ENCODE data around the gene SLC39A3.
A peak's percentile ranks its signal among the peaks of the same experiment; 100 is the strongest.

Gene SLC39A3

DNA sequence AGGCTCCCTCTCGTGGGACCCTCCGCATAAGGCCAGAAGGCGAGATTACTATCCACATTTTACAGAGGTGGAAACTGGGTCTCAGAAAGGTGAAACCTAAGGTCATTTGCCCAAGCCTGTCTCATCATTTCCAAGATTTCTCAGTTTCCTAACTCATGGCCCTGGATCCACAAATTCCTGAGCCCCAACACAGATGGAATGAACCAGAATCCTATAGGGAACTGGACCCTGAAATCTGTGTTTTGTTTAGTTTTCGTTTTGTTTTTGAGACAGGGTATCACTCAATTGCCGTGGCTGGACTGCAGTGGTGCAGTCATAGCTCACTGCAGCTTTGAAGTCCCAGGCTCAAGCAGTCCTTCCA is 36.8 kb downstream of the SLC39A3 start:
- no peak for DNase-seq (ENCODE audit: low read depth)

DNA sequence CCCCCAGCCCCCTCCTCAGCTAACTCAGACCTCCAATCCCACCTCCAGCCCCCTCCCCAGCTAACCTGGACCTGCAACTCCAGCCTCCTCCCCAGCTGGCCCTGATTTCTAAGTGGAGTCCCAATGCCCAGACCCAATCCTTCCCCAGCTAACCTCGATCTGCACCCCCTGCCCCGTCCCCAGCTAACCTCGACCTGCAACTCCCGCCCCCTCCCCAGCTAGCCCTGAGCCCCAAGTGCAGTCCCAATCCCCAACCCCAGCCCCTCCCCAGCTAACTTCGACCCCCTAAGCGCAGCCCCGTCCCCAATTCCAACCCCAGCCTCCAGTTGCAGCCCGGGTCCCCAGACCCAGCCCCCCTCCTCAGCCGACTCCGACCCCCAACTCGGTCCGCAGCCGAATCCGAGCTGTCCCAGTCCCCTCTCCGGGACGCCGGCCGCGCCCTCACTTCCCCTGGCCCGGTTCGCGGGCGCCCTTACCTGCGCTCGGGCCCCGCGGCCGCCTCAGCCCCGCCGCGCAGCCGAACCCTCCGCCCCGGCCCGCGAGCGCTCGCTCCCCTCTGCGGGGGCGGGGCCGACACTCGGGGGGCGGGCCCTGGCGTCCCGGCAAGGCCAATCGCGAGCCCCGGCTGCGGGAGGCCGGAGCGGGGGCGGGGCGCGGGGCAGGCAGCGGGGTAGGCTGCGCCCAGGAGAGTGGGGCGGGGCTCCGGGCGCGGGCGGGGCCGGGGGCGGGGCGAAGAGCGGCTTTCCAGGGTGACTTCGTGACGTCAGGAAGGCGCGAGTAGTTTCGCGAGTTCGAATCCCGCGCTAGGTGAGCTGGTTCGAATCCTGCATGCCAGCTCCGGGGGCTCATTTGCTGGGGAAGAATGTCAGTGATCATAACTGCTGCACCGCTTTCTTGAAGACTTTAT is 37.4 kb downstream of the SLC39A3 start, which contains the start of gene GNG7:
TSS of gene GNG7 (minus strand) at position 525 of the 907 bp plus-strand sequence. CDS start 182,006 bp downstream, outside the sequence.
- DNase-seq (ENCODE audit: low read depth): peak; percentile 94

DNA sequence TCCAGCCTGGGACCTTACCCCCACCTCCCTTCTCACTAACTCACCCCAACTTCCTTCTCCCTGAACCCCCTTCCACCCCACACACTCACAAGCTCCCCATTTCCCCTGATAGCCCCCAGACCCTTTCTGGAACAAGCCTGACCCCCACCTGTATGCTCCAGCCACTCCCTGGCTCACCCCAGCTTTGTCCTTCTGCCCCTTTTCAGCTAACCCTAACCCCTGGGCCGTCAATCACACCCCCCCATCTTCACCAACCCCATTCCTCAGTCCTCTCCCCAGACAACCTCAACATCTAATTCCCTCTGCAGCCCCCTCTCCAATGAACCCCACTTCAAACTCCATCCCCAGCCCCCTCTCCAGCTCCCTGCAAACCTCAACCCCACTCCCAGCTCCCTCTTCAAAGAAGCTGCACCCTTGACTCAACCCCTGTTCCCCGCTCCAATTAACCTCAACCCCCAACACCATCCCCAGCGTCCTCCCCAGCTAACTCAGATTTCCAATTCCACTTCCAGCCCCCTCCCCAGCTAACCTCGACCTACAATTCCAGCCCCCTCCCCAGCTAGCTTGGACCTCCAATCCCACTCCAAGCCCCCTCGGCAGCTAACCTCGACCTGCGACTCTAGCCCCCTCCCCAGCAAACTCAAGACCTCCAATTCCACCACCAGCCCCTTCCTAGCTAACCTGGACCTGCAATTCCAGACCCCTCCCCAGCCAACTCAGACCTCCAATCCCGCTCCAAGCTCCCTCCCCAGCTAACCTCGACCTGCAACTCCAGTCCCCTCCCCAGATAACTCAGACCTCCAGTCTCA is 38.3 kb downstream of the SLC39A3 start:
- no peak for DNase-seq (ENCODE audit: low read depth)

DNA sequence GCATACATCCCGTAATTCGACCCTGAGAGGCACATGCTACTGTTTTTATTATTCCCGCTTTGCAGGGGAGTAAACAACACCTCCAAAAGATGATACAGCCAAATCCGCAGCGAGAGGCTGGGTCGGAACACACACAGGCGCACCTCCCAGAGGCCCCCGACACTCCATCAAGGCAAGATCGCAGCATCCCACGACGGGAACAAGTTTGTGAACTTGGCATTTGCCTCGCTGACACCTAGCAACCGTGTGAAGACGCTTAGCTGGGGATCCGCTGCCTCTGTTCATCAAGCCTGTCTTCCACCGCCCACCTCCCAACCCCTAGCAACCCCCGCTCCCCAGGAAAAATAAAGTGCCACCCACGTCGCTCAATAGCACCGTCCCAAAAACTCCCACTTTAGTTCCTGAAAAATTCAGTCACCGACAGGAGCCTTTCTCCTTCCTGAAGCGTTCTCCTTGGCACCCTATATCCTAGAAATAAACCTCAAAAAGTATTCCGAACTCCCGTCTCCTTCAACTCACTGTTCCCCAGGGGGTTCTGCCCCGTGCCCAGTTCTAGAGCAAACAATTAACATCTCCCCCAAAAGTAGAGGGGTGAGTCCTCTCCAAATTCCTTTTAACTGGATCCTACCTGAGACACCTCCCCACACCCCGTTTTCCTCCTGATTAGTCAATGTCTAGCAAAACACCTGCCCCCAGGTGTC is 39.0 kb downstream of the SLC39A3 start:
- no peak for DNase-seq (ENCODE audit: low read depth)

DNA sequence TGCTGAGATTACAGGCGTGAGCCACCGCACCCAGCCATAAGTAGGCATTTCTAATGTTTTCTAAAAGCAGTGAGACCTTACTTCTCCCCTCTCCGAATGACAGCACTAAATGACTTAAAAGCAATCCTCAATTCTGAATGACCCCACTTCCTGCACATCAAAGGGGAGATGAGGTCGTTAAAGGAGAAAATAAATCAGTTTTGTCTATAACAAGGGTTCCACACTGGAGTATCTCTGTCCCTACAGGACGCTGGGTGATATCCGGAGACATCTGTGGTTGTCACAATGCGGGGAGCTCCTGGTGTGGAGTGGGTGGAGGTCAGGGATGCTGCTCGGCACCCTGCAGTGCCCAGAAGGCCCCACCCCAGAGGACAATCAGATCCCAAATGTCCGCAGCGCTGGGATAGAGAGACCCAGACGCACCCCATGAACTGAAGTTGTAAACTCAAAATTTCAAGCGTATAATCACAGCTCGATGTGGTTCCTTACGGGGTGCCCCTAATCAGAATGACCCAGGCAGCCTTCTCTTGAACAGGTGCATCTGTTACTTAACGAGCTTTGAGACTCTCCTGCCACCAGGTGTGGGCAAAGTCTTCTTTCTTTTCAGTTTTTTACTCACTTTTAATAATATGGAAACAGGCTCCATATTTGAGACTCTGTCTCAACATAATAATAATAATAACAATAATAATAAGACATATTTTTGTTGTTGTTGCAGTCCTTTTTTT is 40.2 kb downstream of the SLC39A3 start:
- DNase-seq (ENCODE audit: low read depth): no peak

DNA sequence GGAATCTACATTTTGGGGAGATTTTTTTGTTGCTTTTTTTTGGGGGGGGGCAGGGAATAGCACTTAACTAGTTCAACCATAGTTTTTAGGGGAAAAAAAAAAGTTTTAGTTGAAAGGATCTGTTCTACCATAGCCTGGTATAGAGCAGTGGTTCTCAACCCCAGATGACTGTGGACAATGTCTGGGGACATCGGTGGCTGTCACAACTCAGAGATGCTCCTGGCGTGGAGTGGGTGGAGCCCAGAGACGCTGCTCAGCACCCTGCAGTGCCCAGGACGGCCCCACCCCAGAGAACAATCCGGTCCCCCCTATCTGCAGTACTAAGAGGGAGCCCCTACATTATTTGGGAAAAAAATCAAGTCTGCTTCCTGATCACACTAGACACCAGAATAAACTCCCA is 45.6 kb downstream of the SLC39A3 start:
- DNase-seq (ENCODE audit: low read depth): no peak

DNA sequence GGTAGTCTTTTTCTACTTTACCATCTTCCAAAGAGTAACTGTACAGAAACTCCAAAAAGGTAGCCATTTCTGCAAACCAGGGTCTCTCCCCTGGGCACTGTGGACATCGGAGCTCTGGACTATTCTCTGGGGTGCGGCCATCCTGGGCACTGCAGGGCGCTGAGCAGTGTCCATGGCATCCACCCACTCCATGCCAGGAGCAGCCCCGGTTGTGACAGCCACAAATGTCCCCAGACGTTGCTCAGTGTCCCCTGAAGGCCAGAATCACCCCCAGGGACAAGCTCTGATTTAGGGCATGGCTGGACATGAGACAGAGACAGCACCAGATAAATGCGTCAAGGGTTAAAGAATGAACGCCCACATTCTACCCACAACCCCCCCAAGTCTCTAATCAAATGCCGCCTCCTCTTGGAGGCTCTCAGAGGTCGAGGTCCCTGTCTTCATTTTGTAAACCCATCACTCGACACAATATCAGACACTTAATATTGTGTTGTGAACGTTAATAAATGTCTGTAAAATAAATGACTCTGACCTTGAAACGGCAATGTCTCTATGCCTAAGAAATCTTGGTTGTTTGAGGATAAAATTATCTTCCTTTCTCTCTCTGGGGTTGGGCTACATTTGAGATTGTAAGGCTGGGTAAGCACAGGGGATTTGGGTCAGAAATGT is 46.2 kb downstream of the SLC39A3 start:
- DNase-seq (ENCODE audit: low read depth): no peak

DNA sequence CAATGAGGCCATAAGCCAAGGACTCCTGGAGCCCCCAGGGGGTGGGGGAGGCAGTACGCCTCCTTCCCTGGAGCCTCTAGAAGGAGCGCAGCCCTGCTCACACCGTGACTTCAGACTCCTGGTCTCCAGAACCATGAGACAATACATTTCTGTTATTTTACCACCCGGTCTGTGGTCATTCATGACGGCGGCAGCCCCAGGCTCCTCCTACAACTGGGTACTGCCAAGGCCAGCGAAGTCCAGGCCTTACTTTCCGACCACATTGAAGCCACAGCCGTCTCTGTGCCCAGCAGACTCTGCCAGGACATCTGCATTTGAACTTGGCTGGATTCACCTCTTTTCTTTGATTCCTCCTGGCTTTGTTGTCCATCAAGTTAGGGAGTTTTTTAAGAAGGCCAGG is 47.9 kb downstream of the SLC39A3 start:
- no peak for DNase-seq (ENCODE audit: low read depth)

DNA sequence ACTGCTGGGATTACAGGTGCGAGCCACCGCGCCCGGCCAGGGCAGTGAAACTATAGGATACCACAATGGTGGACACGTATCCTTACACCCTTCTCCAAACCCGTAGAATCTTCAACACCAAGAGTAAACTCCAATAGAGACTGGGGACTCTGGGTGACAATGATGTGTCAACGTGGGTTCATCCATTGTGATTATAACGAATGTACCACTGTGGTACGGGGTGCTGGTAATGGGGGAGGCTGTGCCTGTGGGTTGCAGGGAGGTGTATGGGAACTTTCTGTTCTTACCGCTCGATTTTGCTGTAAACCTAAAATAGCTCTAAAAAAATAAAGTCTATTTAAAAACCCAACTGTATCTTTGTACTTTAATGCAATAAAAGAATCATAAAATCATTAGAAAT is 49.0 kb downstream of the SLC39A3 start:
- DNase-seq (ENCODE audit: low read depth): no peak

DNA sequence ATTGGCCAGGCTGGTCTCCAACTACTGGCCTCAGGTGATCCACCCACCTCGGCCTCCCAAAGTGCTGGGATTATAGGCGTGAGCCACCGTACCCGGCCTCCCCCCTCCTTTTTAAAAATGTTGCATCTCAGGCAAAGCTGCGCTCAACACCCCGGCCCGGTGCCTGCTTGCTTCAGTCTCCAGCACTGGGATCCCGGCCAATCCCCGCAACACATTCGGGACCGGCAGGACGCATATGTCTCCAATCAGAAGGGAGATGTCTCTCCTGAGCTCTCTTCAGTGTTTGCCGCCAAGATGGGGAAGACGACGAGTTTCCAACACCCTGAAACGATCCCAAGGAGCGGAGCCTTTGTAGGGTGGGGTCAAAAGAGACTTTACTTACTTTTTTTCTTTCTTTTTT is 53.5 kb downstream of the SLC39A3 start:
- DNase-seq (ENCODE audit: low read depth): no peak

DNA sequence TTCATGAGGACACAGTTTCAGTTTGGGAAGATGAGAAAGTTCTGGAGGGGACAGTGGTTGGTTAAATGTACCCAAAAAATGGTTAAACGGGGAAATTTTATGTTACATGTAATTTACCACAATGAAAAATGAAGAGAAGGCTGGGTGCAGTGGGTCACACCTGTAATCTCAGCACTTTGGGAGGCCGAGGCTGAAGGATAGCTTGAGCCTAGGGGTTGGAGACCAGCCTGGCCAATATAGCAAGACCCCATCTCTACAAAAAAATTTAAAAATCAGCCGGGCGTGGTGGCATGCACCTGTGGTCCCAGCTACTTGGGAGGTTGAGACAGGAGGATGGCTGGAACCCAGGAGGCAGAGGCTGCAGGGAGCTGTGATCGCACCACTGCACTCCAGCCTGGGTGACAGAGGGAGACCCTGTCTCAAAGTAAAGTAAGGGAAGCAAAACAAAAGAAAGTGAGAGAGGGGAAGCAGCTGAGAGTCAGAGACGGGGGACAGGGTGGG is 54.6 kb downstream of the SLC39A3 start:
- no peak for DNase-seq (ENCODE audit: low read depth)

DNA sequence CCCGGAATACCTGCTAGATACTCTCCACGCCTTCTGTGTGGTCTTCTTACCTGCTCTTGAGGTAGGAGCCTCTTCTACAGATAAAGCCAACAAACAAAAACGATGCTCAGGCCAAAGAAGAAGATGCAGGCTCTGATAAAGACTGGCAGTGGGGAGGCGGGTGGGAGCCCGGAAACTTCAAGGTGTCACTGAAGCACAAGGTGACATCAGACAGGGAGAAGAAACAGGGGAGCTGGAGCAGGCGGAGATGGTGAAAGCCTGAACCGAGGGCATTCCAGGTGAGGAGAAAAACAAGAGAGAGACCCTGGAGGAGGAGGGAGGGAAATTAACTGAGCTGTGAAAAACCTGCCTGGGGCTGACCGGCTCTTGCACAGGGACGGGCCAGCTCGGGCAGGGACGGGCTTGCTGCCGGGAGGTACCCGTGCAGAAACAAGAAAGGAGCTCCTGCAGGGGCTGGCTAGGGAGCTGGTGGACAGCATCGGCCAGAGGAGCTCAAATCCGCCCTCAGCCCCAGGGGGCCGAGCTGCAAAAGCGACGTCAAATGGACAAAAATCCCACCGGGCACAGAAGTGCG is 56.3 kb downstream of the SLC39A3 start:
- DNase-seq (ENCODE audit: low read depth): no peak

All from activated T-helper 1 cell treated with Interleukin-2 at 50 U/mL for 16 hours (primary cell).